GM12878 (cell line): Measurements from ENCODE around the gene MCM3. TPM values are rescaled to one million over a fixed set of nuclear protein-coding genes. Genes with fewer than 3 reads are reported as not detected.

Source experiments
- ATF7 ChIP-seq: fragments of 450-650 bp; IDR thresholded peaks from 2 replicates; pipeline ENCODE4 v1.6.1; 2016; ENCODE audit warnings: low read depth, mild to moderate bottlenecking
- BCL11A ChIP-seq: IDR thresholded peaks from 2 replicates; pipeline ENCODE4 v1.6.1; 2011; ENCODE audit warnings: low read depth, low read length
- CUX1 ChIP-seq: IDR thresholded peaks from 2 replicates; pipeline ENCODE4 v1.6.1; 2012; ENCODE audit warnings: improper control_type of control experiment, low read depth, low read length; ENCODE audit not compliant: insufficient replicate concordance
- ETV6 ChIP-seq, 2 experiments: fragments of 450-650 bp in 1 of 2; IDR thresholded peaks in 1 of 2; conservative IDR thresholded peaks in 1 of 2; 2 replicates each; pipeline ENCODE4 v1.6.1; 2014; ENCODE audit warnings: antibody characterized with exemption in 1 of 2, borderline replicate concordance in 1 of 2, low read depth in 1 of 2, mild to moderate bottlenecking in 1 of 2, moderate library complexity in 1 of 2
- FOXK2 ChIP-seq: fragments of 450-650 bp; IDR thresholded peaks from 2 replicates; pipeline ENCODE4 v1.6.1; 2017; ENCODE audit warnings: mild to moderate bottlenecking, moderate library complexity
- IKZF1 ChIP-seq: fragments of 450-650 bp; conservative IDR thresholded peaks from 2 replicates; pipeline ENCODE4 v1.6.1; 2017; ENCODE audit warnings: antibody characterized with exemption, mild to moderate bottlenecking
- IRF4 ChIP-seq: IDR thresholded peaks from 2 replicates; pipeline ENCODE4 v1.6.1; 2011; ENCODE audit warnings: low read depth, low read length
- MTA3 ChIP-seq: IDR thresholded peaks from 2 replicates; pipeline ENCODE4 v1.6.1; 2012; ENCODE audit warnings: low read length, inconsistent platforms, borderline replicate concordance
- RAD51 ChIP-seq: fragments of 450-650 bp; IDR thresholded peaks from 2 replicates; pipeline ENCODE4 v1.6.1; 2016; ENCODE audit warnings: moderate library complexity, mild to moderate bottlenecking, inconsistent platforms
- REST ChIP-seq: IDR thresholded peaks from 2 replicates; pipeline ENCODE4 v1.6.1; 2012; ENCODE audit warnings: mild to moderate bottlenecking, low read depth, low read length
- USF1 ChIP-seq: IDR thresholded peaks from 2 replicates; pipeline ENCODE4 v1.6.1; 2011; ENCODE audit warnings: borderline replicate concordance, low read depth, mild to moderate bottlenecking, moderate library complexity, mixed read lengths, low read length; ENCODE audit not compliant: insufficient read depth; ENCODE audit errors: extremely low read length
- ZBTB11 ChIP-seq: fragments of 450-650 bp; formaldehyde crosslinking; IDR thresholded peaks from 2 replicates; pipeline ENCODE4 v1.5.0; 2022; ENCODE audit warnings: mild to moderate bottlenecking, missing genetic modification characterization
- ZNF207 ChIP-seq: fragments of 450-650 bp; IDR thresholded peaks from 2 replicates; pipeline ENCODE4 v1.6.1; 2014; ENCODE audit warnings: antibody characterized with exemption, mild to moderate bottlenecking, borderline replicate concordance
- polyA plus RNA-seq, 11 experiments: library from polyadenylated mRNA; depleted of rRNA in 4 of 11; unstranded in 6 of 11; stranded (reverse) in 5 of 11; fragments of >200 nt; fragmentation: Nextera tagmentation in 4 of 11; fragmentation: Illumina TruSeq in 1 of 11; extraction: Ambion mirVana in 4 of 11; extraction: Trizol in 1 of 11; gene quantifications; 1 replicate in 1 of 11; 2 replicates in 10 of 11; pipeline versions ENCODE4 v1.2.1 to v1.2.3, GENCODE V29; 2011 to 2016; ENCODE audit warnings: inconsistent platforms in 2 of 11, missing spikeins in 2 of 11, low read depth in 1 of 11
- total RNA-seq, 4 experiments: library from RNA; depleted of rRNA in 3 of 4; stranded (reverse); fragments of >200 nt in 3 of 4; fragmentation: Illumina TruSeq in 1 of 4; extraction: Trizol in 1 of 4; gene quantifications; 2 replicates each; pipeline versions ENCODE4 v1.2.1 to v1.2.3, GENCODE V29; 2013 to 2021

The MCM3 gene
- total and polyA plus RNA-seq, 10 of the 15 experiments (the other 5 are each of a cell fraction or from before 2014, with no cell fraction given), result 74.1 to 265 (median 214) TPM

GRCh38 chr6:52317841-52318581 is 33.5 kb upstream of the MCM3 start (continued):
- TF ChIP-seq CUX1 (no peak), MTA3 (0 out of 2 replicates have a peak, but pooled peaks have one; percentile 40), USF1 (no peak), ZBTB11 (CRISPR knock-in tag) (no peak), FOXK2 (no peak), BCL11A (0 out of 2 replicates have a peak, but pooled peaks have one; percentile 35), IKZF1 (peak; percentile 66), ZNF207 (no peak), ETV6 (conservative IDR thresholded peaks at IDR 0.05 in 1 of 2, IDR thresholded peaks at IDR 0.05 in 1 of 2; ENCODE audit: borderline replicate concordance in 1 of 2, low read depth in 1 of 2) (peak in 1 of 2 experiments; percentile 27; a peak in 1 of 4 replicates), IRF4 (peak; percentile 90; the same call in 1 of the 2 replicates), REST (no peak), ATF7 (peak; percentile 47; the same call in 1 of the 2 replicates), RAD51 (no peak)
